ENCODE measurements around the gene R3HDM1. TPM values are rescaled to one million over a fixed set of nuclear protein-coding genes. Genes with fewer than 3 reads are reported as not detected.

The R3HDM1 gene
- total RNA-seq, 3 donors from 2014 or later = 22.3 to 26.1 (median 25.2) TPM

DNA sequence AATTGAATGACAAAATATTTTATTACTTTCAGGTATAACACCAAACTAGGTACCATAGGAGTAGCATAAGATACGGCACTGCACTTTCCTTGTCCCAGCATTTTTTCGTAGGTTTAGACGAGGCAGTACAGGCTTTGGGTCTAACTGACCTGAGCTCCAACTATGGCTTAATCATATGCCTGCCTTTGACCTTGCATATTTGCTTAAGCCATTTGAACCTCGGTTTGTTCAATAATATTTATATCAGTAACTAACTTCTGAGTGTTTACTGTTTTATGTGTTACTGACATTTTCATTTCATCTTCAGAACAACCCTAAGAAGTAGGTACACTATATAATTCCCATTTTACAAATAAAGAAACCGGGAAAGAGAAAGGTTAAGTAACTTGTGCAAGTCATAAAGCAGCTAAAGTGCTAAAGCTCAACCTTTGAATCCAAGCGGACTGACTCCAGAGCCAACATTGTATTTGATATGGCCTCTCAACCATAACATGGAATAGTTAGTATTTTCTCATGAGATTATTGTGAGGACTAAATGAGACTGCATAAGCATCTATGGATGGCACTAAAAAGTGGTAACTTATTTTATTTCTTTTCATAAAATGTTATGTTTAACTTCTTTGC, 104.0 kb downstream of the R3HDM1 start:
- intact Hi-C loops (cut with DNase I, micrococcal nuclease) = no loop called here
- H3K4me3 ChIP-seq = no peak overlapping the region
- no peak for DNase-seq
- H3K36me3 ChIP-seq (ENCODE audit: low read depth) = no peaks in the 10 kb centered on the region
- TF ChIP-seq, protein P1, sequence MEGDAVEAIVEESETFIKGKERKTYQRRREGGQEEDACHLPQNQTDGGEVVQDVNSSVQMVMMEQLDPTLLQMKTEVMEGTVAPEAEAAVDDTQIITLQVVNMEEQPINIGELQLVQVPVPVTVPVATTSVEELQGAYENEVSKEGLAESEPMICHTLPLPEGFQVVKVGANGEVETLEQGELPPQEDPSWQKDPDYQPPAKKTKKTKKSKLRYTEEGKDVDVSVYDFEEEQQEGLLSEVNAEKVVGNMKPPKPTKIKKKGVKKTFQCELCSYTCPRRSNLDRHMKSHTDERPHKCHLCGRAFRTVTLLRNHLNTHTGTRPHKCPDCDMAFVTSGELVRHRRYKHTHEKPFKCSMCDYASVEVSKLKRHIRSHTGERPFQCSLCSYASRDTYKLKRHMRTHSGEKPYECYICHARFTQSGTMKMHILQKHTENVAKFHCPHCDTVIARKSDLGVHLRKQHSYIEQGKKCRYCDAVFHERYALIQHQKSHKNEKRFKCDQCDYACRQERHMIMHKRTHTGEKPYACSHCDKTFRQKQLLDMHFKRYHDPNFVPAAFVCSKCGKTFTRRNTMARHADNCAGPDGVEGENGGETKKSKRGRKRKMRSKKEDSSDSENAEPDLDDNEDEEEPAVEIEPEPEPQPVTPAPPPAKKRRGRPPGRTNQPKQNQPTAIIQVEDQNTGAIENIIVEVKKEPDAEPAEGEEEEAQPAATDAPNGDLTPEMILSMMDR (IDR thresholded peaks at IDR 0.05) = no peak
- peak; percentile 67 for ATAC-seq
- no peaks in the 10 kb centered on the region for H3K9me3 ChIP-seq
- no peaks in the 10 kb centered on the region for H3K4me1 ChIP-seq (ENCODE audit: low read depth)

DNA sequence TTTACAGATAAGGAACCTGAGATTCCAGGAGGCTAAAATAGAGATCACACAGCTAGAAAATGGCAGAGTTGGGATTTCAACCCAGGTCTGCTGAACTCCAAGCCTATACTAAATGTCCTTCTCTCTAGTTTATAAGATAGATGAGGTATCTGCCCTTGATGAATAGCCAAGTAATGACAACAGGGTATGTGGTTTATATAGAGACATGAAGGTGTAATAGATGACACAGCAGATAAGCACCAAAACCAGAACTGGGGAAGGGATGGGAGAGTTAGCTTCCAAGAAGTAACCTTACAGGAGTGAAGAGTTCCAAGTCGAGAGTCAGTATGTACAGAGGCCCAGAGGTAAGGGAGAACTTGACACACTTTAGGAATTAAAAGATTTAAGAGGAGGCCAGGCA, 105.7 kb downstream of the R3HDM1 start:
- intact Hi-C loops (cut with DNase I, micrococcal nuclease) = no loop called here
- Histone ChIP-seq H3K4me3 (no peak overlapping the region), H3K9me3 (no peaks in the 10 kb centered on the region), H3K4me1 (ENCODE audit: low read depth) (no peaks in the 10 kb centered on the region), H3K36me3 (ENCODE audit: low read depth) (no peaks in the 10 kb centered on the region)
- ATAC-seq = no peak
- TF ChIP-seq, protein P1 (IDR thresholded peaks at IDR 0.05) = no peak
- no peak for DNase-seq

DNA sequence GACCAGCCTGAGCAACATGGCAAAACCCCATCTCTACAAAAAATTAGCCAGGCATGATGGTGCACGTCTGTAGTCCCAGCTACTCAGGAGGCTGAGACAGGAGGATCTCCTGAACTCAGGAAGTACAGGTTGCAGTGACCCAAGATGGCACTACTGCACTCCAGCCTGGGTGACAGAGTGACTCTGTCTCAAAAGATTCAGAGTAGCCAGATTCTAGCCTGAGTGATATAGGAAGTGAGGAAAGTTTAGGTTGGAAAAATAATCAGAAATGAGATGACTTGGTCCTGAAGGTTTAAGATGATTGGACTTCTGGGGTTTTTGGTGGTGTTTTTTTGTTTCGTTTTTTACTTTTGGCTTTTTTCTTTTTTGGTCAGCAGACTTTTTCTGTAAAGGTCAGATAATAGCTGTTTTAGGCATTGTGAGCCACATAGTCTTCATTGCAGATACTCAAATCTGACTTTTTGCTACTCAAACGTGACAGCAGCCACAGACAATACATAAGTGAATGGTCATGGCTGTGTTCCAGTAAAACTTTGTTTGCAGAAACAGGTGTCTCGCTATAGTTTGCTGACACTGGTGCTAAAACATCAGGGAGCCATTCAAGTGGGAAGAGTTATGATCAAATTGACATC, 106.3 kb downstream of the R3HDM1 start:
- TF ChIP-seq, protein P1 (IDR thresholded peaks at IDR 0.05) = no peak
- DNase-seq (no peak), ATAC-seq (no peak)
- Histone ChIP-seq H3K4me3 (no peak overlapping the region), H3K4me1 (ENCODE audit: low read depth) (no peaks in the 10 kb centered on the region), H3K36me3 (ENCODE audit: low read depth) (no peaks in the 10 kb centered on the region), H3K9me3 (no peaks in the 10 kb centered on the region)
- intact Hi-C loops (cut with DNase I, micrococcal nuclease) = no loop called here

DNA sequence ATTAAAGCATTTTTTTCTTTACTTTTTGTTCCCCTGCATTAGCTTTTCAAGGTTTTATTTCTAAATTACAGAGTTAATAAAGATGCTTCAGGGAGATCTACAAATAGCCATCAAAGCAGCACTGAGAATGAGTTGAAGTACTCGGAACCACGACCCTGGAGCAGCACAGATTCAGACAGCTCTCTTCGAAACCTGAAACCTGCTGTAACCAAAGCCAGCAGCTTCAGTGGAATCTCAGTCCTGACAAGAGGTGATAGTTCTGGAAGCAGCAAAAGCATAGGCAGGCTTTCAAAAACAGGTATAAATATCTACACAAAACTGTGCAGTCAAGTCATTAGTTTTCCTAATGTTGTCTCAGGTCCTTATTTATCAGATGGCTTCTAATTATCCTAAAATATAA, 107.5 kb downstream of the R3HDM1 start:
- TF ChIP-seq, protein P1 (IDR thresholded peaks at IDR 0.05) = no peak
- no peaks in the 10 kb centered on the region for H3K9me3 ChIP-seq
- H3K4me3 ChIP-seq = no peak overlapping the region
- no peaks in the 10 kb centered on the region for H3K4me1 ChIP-seq (ENCODE audit: low read depth)
- H3K36me3 ChIP-seq (ENCODE audit: low read depth) = no peaks in the 10 kb centered on the region
- no peak for DNase-seq
- no peak for ATAC-seq
- intact Hi-C loops (cut with DNase I, micrococcal nuclease) = no loop called here

DNA sequence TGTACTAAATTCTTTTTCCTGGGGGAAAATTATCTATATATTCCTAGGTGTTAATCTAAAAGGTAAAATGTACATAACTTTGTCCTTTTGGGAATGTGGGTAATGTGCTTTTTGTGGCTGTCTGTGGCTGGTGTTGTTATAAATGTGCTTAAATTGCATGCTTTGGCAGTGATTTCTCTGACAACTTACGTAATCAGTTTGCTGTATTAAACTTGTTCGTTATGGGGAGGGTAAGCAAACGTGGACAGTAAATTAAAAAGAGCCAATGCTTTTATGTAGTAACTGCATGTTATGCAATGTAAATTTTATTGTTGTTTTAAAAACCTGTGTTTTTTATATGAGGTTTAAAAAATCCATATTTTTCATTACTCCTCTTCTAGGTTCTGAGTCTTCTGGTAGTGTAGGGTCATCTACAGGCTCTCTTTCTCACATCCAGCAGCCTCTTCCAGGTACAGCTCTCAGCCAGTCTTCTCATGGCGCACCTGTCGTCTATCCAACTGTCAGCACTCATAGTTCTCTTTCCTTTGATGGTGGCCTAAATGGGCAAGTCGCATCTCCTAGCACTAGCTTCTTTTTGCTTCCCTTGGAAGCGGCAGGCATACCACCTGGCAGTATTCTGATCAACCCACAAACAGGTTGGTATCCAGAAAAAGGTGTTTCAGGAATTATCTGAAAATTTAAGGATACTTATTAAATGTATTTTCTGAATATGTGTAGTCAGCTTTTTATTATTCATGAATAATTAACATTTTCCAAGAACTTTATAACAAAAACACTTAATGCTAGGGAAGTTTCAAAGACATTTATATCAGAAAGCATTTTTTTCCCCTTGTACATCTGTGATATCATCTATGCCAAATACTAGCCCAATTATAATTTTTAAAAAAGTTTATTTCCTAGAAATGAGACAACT, 110.1 kb downstream of the R3HDM1 start:
- H3K9me3 ChIP-seq = no peaks in the 10 kb centered on the region
- TF ChIP-seq, protein P1 (IDR thresholded peaks at IDR 0.05) = no peak
- H3K4me1 ChIP-seq (ENCODE audit: low read depth) = no peaks in the 10 kb centered on the region
- intact Hi-C loops (cut with DNase I, micrococcal nuclease) = no loop called here
- DNase-seq = no peak
- ATAC-seq = no peak
- no peaks in the 10 kb centered on the region for H3K36me3 ChIP-seq (ENCODE audit: low read depth)
- H3K4me3 ChIP-seq = no peak overlapping the region

Data from mucosa of descending colon (tissue), 3 donors.